PC-3 (cell line): ENCODE data around the gene PRSS8. TPM values are rescaled to one million over a fixed set of nuclear protein-coding genes. Genes with fewer than 3 reads are reported as not detected.
A peak's percentile ranks its signal among the peaks of the same experiment; 100 is the strongest.

ENCODE experiments used
- ATAC-seq: fragments of 200-7000 bp; cut with Tn5 transposase; 2 replicates; pipeline ENCODE4 v1.9.1; 2020; ENCODE audit warnings: mild to moderate bottlenecking, moderate library complexity
- BruUV-seq: library from RNA; stranded (reverse); fragments of 400-500 nt; replicated peaks from 2 replicates; lab custom pipeline; 2021; lab: Mats Ljungman, UMichigan
- CTCF ChIA-PET: fragments of 300-600 bp; sonication (Branson Sonifier 250); formaldehyde crosslinking; loops from one replicate; lab custom pipeline; 2022; ENCODE audit warnings: antibody characterized with exemption; lab: Charles Lee
- POLR2A ChIA-PET: fragments of 300-600 bp; sonication (Branson Sonifier 250); formaldehyde crosslinking; loops from one replicate; lab custom pipeline; 2022; ENCODE audit warnings: antibody characterized with exemption; ENCODE audit not compliant: unreplicated experiment; lab: Charles Lee
- DNase-seq: peaks from one replicate; pipeline ENCODE4 v3.0.0-alpha.2; 2015
- H2AFZ ChIP-seq: fragments of 300-600 bp; sonication (generic); 2 replicates; pipeline ENCODE4 v1.6.0; 2016; ENCODE audit warnings: antibody characterized with exemption, low read length
- H3F3A ChIP-seq: fragments of 300-600 bp; sonication (generic); one replicate; pipeline ENCODE4 v1.6.0; 2017; ENCODE audit warnings: antibody characterized with exemption, low read length, control low read depth, mild to moderate bottlenecking; ENCODE audit not compliant: unreplicated experiment
- H3K27ac ChIP-seq: fragments of 300-600 bp; sonication (generic); 2 replicates; pipeline ENCODE4 v1.5.1; 2016; ENCODE audit warnings: mild to moderate bottlenecking, low read length
- H3K27me3 ChIP-seq: fragments of 300-600 bp; sonication (generic); 2 replicates; pipeline ENCODE4 v1.6.1; 2016; ENCODE audit warnings: low read length, mixed read lengths
- H3K36me3 ChIP-seq: fragments of 300-600 bp; sonication (generic); 2 replicates; pipeline ENCODE4 v1.6.1; 2016; ENCODE audit warnings: low read depth, mixed run types, low read length, mixed read lengths
- H3K4me1 ChIP-seq: fragments of 300-600 bp; sonication (generic); 2 replicates; pipeline ENCODE4 v1.5.1; 2016; ENCODE audit warnings: low read length; ENCODE audit not compliant: insufficient read depth
- H3K4me2 ChIP-seq: fragments of 300-600 bp; sonication (generic); 2 replicates; pipeline ENCODE4 v1.6.0; 2016; ENCODE audit warnings: low read length
- H3K4me3 ChIP-seq: fragments of 300-600 bp; sonication (generic); 2 replicates; pipeline ENCODE4 v1.5.1; 2016; ENCODE audit warnings: mild to moderate bottlenecking, low read length, mixed read lengths
- H3K79me2 ChIP-seq: fragments of 300-600 bp; sonication (generic); 2 replicates; pipeline ENCODE4 v1.6.1; 2017; ENCODE audit warnings: low read length, mixed read lengths
- H3K9ac ChIP-seq: fragments of 300-600 bp; sonication (generic); 2 replicates; pipeline ENCODE4 v1.6.0; 2016; ENCODE audit warnings: mild to moderate bottlenecking, low read length
- H3K9me2 ChIP-seq: fragments of 300-600 bp; sonication (generic); replicated peaks from 2 replicates; pipeline ENCODE4 v1.6.1; 2016; ENCODE audit warnings: mixed run types, low read length, mixed read lengths
- H3K9me3 ChIP-seq: fragments of 300-600 bp; sonication (generic); 2 replicates; pipeline ENCODE4 v1.6.1; 2016; ENCODE audit warnings: low read length, mixed read lengths
- H4K20me1 ChIP-seq: fragments of 300-600 bp; sonication (generic); 2 replicates; pipeline ENCODE4 v1.6.1; 2016; ENCODE audit warnings: low read length, mixed read lengths
- CTCF ChIP-seq: fragments of 300-600 bp; sonication (generic); conservative IDR thresholded peaks from 2 replicates; pipeline ENCODE4 v1.5.1; 2017; ENCODE audit warnings: antibody characterized with exemption, low read depth, mild to moderate bottlenecking, low read length
- EZH2 ChIP-seq: fragments of 300-600 bp; sonication (generic); IDR thresholded peaks from one replicate; pipeline ENCODE4 v1.6.1; 2017; ENCODE audit warnings: antibody characterized with exemption, mild to moderate bottlenecking, low read length; ENCODE audit not compliant: unreplicated experiment
- EZH2phosphoT487 ChIP-seq: fragments of 300-600 bp; sonication (generic); IDR thresholded peaks from 2 replicates; pipeline ENCODE4 v1.6.1; 2018; ENCODE audit warnings: mild to moderate bottlenecking, antibody characterized with exemption, low read length, borderline replicate concordance
- intact Hi-C: fragments of 100-400 bp; cut with micrococcal nuclease; formaldehyde crosslinking; loops from 2 replicates; pipeline ENCODE4 v1.9.0; 2023
- total RNA-seq: library from RNA; depleted of rRNA; stranded (reverse); fragments of >200 nt; gene quantifications from 2 replicates; pipeline ENCODE4 v1.2.3, GENCODE V29; 2014

The PRSS8 gene
- total RNA-seq, 1 experiment from 2014 or later, result 23.4 TPM

GRCh38 chr16:31120129-31120528, 15.4 kb downstream of the PRSS8 start:
- no peak for TF ChIP-seq EZH2phosphoT487
- Histone ChIP-seq H3K79me2 (peaks cover 22% of the 10 kb centered on the region), H3K9me2 (no peaks in the 10 kb centered on the region), H3K36me3 (peaks cover 7% of the 10 kb centered on the region), H3F3A (no peaks in the 10 kb centered on the region), H2AFZ (no peak overlapping the region), H3K27me3 (no peaks in the 10 kb centered on the region), H4K20me1 (no peaks in the 10 kb centered on the region; the same call in 1 of the 2 replicates), H3K27ac (no peak overlapping the region), H3K4me1 (peaks cover 9% of the 10 kb centered on the region; the same call in 1 of the 2 replicates), H3K4me3 (no peak overlapping the region), H3K4me2 (no peak overlapping the region), H3K9ac (no peak overlapping the region), H3K9me3 (no peaks in the 10 kb centered on the region)
- ATAC-seq (no peak), DNase-seq (no peak)
- no TSS peak for BruUV-seq
- ChIA-PET POLR2A (no interaction called here), CTCF (no interaction called here)
- intact Hi-C loops, result no loop called here

GRCh38 chr16:31118223-31119155, 17.0 kb downstream of the PRSS8 start:
- Histone ChIP-seq H3K9me2 (no peaks in the 10 kb centered on the region), H3K27me3 (no peaks in the 10 kb centered on the region), H3K9me3 (no peaks in the 10 kb centered on the region), H3K79me2 (peaks cover 22% of the 10 kb centered on the region), H3K36me3 (peaks cover 7% of the 10 kb centered on the region), H3K4me3 (peak overlapping the region; percentile 92), H2AFZ (no peak overlapping the region), H3F3A (no peaks in the 10 kb centered on the region), H3K9ac (peak overlapping the region; percentile 81), H3K4me2 (peak overlapping the region; percentile 97), H3K4me1 (peaks cover 14% of the 10 kb centered on the region), H4K20me1 (no peaks in the 10 kb centered on the region; the same call in 1 of the 2 replicates), H3K27ac (peak overlapping the region; percentile 74)
- peak; percentile 40 for DNase-seq
- no peak for ATAC-seq
- POLR2A ChIA-PET, result interaction anchor here (0.6 to 1.4 kb wide), 5 partner anchors 10 to 23 kb away, joined by 3 to 11 read pairs (median 3); partner anchors contain the start of gene PRSS8
- CTCF ChIA-PET, result interaction anchor here (1.4 kb wide), 1 partner anchor 24 kb away, joined by 26 read pairs; no protein-coding TSS in a partner anchor
- intact Hi-C loops, result no loop called here
- BruUV-seq, result TSS peak; percentile 39
- no peak for TF ChIP-seq CTCF
- TF ChIP-seq EZH2phosphoT487, result no peak
- TF ChIP-seq EZH2, result no peak

GRCh38 chr16:31117384-31118222, 17.9 kb downstream of the PRSS8 start, which contains the start of gene KAT8:
TSS of gene KAT8 (plus strand) at chr16:31117664. CDS start at chr16:31117682, 18 bp downstream.
- no peaks in the 10 kb centered on the region for H3K9me2 ChIP-seq
- H3K4me1 ChIP-seq, result peaks cover 15% of the 10 kb centered on the region
- peak; percentile 95 for ATAC-seq
- peak; percentile 96 for DNase-seq
- no peaks in the 10 kb centered on the region for H3F3A ChIP-seq
- peaks cover 7% of the 10 kb centered on the region for H3K36me3 ChIP-seq
- no peaks in the 10 kb centered on the region for H3K27me3 ChIP-seq
- no peaks in the 10 kb centered on the region; the same call in 1 of the 2 replicates for H4K20me1 ChIP-seq
- TSS peak; percentile 61 for BruUV-seq
- peak within 1 kb of the TSS; percentile 92 for H3K4me3 ChIP-seq
- CTCF ChIA-PET, result interaction anchor here (1.4 kb wide), 1 partner anchor 25 kb away, joined by 26 read pairs; no protein-coding TSS in a partner anchor
- peaks cover 22% of the 10 kb centered on the region for H3K79me2 ChIP-seq
- intact Hi-C loops, result loop anchor here (2.0 kb wide), 1 partner anchor 25 kb away; no protein-coding TSS in a partner anchor
- no peaks in the 10 kb centered on the region for H3K9me3 ChIP-seq
- peak within 1 kb of the TSS; percentile 81 for H3K9ac ChIP-seq
- H2AFZ ChIP-seq, result 0 out of 2 replicates have a peak within 1 kb of the TSS, but pooled peaks have one; percentile 57
- no peak for TF ChIP-seq CTCF
- TF ChIP-seq EZH2, result no peak
- no peak for TF ChIP-seq EZH2phosphoT487
- peak within 1 kb of the TSS; percentile 74 for H3K27ac ChIP-seq
- peak within 1 kb of the TSS; percentile 97 for H3K4me2 ChIP-seq
- POLR2A ChIA-PET, result interaction anchor here (0.5 to 1.4 kb wide), 8 partner anchors 11 to 741 kb away, joined by 3 to 11 read pairs (median 4); partner anchors contain the start of gene PRSS8
